Type B pancreatic cell (in vitro differentiated cells): ENCODE data around the gene NBPF10. TPM values are rescaled to one million over a fixed set of nuclear protein-coding genes. Genes with fewer than 3 reads are reported as not detected.
"Not testable (repeated sequence)": the region's sequence is repeated elsewhere in the genome, so short reads cannot be mapped to it uniquely, and the experiment has no call there.

Experiments
- DNase-seq: peaks from one replicate; pipeline ENCODE4 v3.0.0; 2021; ENCODE audit warnings: mixed read lengths; ENCODE audit not compliant: unreplicated experiment; ENCODE audit errors: extremely low spot score
- H3K27ac Mint-ChIP-seq: 2 replicates; pipeline ENCODE4 v1.8.0; 2021; ENCODE audit warnings: mild to moderate bottlenecking, mixed read lengths
- H3K27me3 Mint-ChIP-seq: 2 replicates; pipeline ENCODE4 v1.8.0; 2021; ENCODE audit warnings: mixed read lengths
- H3K36me3 Mint-ChIP-seq: 2 replicates; pipeline ENCODE4 v1.8.0; 2021; ENCODE audit warnings: mixed read lengths
- H3K4me1 Mint-ChIP-seq: one replicate; pipeline ENCODE4 v1.8.0; 2021; ENCODE audit warnings: mixed read lengths; ENCODE audit not compliant: unreplicated experiment
- H3K4me3 Mint-ChIP-seq: 2 replicates; pipeline ENCODE4 v1.8.0; 2021; ENCODE audit warnings: mild to moderate bottlenecking, mixed read lengths
- H3K9me3 Mint-ChIP-seq: 2 replicates; pipeline ENCODE4 v1.8.0; 2021; ENCODE audit warnings: mixed read lengths
- long read RNA-seq: library from polyadenylated mRNA; unstranded; transcript quantifications from one replicate; pipeline ENCODE4 v2.0.0, GENCODE V29; 2020
- total RNA-seq: library from RNA; stranded (reverse); gene quantifications from 2 replicates; pipeline ENCODE4 v1.2.1, GENCODE V29; 2021; ENCODE audit warnings: low replicate concordance
- TF ChIP-seq, protein P1 (sequence below): fragments of 200-600 bp; sonication (generic); conservative IDR thresholded peaks from 2 replicates; pipeline ENCODE4 v1.5.0; 2021; ENCODE audit warnings: antibody characterized with exemption, mild to moderate bottlenecking

Gene NBPF10, protein sequence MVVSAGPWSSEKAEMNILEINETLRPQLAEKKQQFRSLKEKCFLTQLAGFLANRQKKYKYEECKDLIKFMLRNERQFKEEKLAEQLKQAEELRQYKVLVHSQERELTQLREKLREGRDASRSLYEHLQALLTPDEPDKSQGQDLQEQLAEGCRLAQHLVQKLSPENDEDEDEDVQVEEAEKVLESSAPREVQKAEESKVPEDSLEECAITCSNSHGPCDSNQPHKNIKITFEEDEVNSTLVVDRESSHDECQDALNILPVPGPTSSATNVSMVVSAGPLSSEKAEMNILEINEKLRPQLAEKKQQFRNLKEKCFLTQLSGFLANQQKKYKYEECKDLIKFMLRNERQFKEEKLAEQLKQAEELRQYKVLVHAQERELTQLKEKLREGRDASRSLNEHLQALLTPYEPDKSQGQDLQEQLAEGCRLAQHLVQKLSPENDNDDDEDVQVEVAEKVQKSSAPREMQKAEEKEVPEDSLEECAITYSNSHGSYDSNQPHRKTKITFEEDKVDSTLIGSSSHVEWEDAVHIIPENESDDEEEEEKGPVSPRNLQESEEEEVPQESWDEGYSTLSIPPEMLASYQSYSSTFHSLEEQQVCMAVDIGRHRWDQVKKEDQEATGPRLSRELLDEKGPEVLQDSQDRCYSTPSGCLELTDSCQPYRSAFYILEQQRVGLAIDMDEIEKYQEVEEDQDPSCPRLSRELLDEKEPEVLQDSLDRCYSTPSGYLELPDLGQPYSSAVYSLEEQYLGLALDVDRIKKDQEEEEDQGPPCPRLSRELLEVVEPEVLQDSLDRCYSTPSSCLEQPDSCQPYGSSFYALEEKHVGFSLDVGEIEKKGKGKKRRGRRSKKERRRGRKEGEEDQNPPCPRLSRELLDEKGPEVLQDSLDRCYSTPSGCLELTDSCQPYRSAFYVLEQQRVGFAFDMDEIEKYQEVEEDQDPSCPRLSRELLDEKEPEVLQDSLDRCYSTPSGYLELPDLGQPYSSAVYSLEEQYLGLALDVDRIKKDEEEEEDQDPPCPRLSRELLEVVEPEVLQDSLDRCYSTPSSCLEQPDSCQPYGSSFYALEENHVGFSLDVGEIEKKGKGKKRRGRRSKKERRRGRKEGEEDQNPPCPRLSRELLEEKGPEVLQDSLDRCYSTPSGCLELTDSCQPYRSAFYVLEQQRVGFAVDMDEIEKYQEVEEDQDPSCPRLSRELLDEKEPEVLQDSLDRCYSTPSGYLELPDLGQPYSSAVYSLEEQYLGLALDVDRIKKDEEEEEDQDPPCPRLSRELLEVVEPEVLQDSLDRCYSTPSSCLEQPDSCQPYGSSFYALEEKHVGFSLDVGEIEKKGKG (N-terminal part only)
- 2.7 and 4.9 TPM in 2 replicates for total RNA-seq
- long read RNA-seq, partial matches to known transcripts: 8 of 10 reads
- long read RNA-seq, other reads (novel, unspliced or antisense): 2 of 10 reads

DNA sequence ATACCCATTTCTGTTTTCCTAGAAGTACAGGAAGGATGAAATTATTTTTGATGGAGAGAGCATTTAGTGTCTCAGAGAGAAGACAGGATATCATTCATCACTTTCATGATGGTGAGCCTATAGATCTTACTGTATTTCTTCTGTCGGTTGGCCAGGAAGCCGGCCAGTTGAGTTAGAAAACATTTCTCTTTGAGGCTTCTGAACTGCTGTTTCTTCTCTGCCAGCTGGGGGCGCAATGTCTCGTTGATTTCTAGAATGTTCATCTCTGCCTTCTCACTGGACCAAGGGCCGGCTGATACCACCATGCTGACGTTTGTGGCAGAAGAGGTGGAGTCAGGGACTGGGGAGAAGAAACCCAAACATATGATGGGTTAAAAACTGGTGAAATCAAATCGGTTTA lies at the start of gene NBPF10:
Gene NBPF10 (minus strand): TSS at position 340 of the 400 bp plus-strand sequence. CDS start 35 bp downstream, at position 305.
- not testable (repeated sequence) for H3K27me3 Mint-ChIP-seq, H3K36me3 Mint-ChIP-seq, H3K4me1 Mint-ChIP-seq, DNase-seq, H3K27ac Mint-ChIP-seq, H3K9me3 Mint-ChIP-seq, H3K4me3 Mint-ChIP-seq
- TF ChIP-seq, protein P1, sequence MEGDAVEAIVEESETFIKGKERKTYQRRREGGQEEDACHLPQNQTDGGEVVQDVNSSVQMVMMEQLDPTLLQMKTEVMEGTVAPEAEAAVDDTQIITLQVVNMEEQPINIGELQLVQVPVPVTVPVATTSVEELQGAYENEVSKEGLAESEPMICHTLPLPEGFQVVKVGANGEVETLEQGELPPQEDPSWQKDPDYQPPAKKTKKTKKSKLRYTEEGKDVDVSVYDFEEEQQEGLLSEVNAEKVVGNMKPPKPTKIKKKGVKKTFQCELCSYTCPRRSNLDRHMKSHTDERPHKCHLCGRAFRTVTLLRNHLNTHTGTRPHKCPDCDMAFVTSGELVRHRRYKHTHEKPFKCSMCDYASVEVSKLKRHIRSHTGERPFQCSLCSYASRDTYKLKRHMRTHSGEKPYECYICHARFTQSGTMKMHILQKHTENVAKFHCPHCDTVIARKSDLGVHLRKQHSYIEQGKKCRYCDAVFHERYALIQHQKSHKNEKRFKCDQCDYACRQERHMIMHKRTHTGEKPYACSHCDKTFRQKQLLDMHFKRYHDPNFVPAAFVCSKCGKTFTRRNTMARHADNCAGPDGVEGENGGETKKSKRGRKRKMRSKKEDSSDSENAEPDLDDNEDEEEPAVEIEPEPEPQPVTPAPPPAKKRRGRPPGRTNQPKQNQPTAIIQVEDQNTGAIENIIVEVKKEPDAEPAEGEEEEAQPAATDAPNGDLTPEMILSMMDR: peak; percentile 43

DNA sequence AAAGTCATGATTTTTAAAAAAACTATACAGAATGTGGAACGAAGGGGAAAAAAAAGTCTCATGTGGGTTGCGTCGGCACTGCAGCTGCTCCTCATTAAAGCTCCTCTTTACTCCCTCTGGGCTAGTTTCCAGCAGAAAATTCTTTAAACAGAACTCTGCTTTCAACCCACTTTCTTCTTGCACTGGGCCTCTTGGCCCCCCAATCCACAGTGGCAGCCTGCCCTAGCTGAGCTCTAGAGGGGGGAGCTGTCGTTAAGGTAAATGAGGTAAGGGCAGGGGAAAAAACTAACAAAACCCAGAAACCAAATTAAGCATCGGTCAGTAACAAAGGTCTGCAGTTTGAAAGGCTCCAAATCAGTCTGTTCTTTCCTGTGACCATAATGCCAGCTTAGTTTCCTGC lies 29.9 kb upstream of the NBPF10 start:
- not testable (repeated sequence) for H3K27me3 Mint-ChIP-seq, H3K4me3 Mint-ChIP-seq, H3K27ac Mint-ChIP-seq, H3K4me1 Mint-ChIP-seq, H3K36me3 Mint-ChIP-seq, H3K9me3 Mint-ChIP-seq
- DNase-seq: peak; percentile 70

DNA sequence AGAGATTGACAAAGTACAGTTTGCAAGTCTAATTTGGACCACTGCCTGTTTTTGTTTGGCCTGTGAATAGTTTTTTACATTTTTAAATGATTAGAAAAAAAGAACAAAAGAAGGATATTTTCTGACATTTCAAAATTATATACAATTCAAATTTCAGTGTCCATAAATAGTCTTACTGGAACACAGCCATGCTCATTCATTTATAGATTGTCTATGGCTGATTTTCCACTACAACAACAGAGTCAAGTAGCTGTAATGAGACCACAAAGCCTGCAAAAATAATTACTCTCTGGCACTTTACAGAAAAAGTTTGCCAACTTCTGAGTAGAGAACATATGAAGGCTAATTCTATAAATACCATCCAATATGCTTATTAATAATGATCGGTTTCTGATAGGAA lies 23.1 kb upstream of the NBPF10 start:
- not testable (repeated sequence) for H3K4me1 Mint-ChIP-seq, H3K27me3 Mint-ChIP-seq, H3K27ac Mint-ChIP-seq, H3K4me3 Mint-ChIP-seq, H3K36me3 Mint-ChIP-seq, DNase-seq, H3K9me3 Mint-ChIP-seq

DNA sequence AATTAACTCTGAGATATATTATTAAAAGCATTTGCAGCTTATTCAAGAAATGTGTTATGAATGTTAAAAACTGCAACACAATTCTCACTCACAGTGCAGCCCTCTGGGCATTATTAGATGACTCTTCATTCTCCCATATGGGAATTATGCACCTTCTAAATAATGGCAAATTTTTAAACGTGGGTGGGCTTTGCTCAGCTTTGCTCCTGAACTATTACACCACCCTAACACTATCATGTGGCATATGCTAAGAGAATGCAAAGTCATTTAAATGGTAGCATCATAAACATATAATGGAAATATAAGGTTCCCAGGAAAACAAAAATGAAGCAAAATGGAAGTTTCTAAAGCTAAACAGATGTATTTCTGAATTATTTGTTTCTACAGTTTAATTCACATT lies 22.7 kb upstream of the NBPF10 start:
- not testable (repeated sequence) for H3K9me3 Mint-ChIP-seq, H3K27ac Mint-ChIP-seq, H3K4me1 Mint-ChIP-seq, H3K4me3 Mint-ChIP-seq, DNase-seq, H3K27me3 Mint-ChIP-seq, H3K36me3 Mint-ChIP-seq

Other genes starting within 250 kb of the NBPF10 start
- 0.81 and 2.7 TPM in 2 replicates for gene ITGA10, start 234.8 kb downstream of the NBPF10 start, total RNA-seq
- 31.2 and 32.2 TPM in 2 replicates for gene PEX11B, start 226.1 kb downstream of the NBPF10 start, total RNA-seq
- 118 and 160 TPM in 2 replicates for gene RBM8A, start 217.3 kb downstream of the NBPF10 start, total RNA-seq
- gene LIX1L, start 186.8 kb downstream of the NBPF10 start, total RNA-seq: 2.4 and 24.2 TPM in 2 replicates
- 0.12 and 0.94 TPM in 2 replicates for gene ANKRD34A, start 180.2 kb downstream of the NBPF10 start, total RNA-seq
- gene POLR3GL, start 180.1 kb downstream of the NBPF10 start, total RNA-seq: 8.5 and 14.1 TPM in 2 replicates
- gene TXNIP, start 148.2 kb downstream of the NBPF10 start, total RNA-seq: 88.8 and 96.7 TPM in 2 replicates
- gene HJV, start 123.1 kb downstream of the NBPF10 start, total RNA-seq: not detected in 2 replicates
- 33.6 and 48.2 TPM in 2 replicates for gene NOTCH2NLA, start 84.2 kb upstream of the NBPF10 start, total RNA-seq